ENCODE results near the gene CIB2.
"Not testable (repeated sequence)": the region's sequence is repeated elsewhere in the genome, so short reads cannot be mapped to it uniquely, and the experiment has no call there.

CIB2 gene

DNA sequence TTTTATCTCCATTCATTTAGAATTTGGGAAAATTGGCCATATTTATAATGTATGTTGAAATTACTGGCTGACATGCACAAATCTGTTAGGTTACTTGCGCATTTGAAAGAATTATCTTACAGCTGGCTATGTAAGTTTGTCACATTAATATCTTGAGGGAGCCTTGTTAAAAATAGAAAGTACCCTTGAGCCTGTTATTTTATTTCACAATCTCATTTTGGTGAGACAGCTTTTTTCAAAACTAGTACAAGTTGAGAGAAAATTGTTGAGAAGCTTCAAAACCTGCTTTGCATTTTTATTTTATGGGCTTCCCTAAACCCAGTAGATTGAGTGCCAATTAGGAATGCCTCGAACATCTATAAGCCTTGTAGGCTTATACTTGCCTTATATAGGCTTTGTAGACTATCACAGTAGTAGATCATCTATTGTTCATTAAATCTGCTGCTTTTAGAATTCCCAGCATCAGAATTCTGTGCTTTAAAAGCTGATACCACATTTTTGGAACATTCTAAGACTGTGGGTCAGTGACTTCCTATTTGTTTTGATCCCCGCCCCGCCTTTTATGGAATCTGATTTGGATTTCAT, 24.2 kb upstream of the CIB2 start:
- no peaks in the 10 kb centered on the region for H3K27me3 Mint-ChIP-seq (ENCODE audit: low read depth)
- no peaks in the 10 kb centered on the region for H3K9me3 Mint-ChIP-seq
- H3K4me1 Mint-ChIP-seq, result peaks cover under 1% of the 10 kb centered on the region
- TF ChIP-seq CTCF (IDR thresholded peaks at IDR 0.05; ENCODE audit: unreplicated experiment in 3 of 3), result no peak
- no peak overlapping the region for H3K4me3 Mint-ChIP-seq
- H3K27ac Mint-ChIP-seq, result no peak overlapping the region
- peaks cover 17% of the 10 kb centered on the region for H3K36me3 Mint-ChIP-seq (ENCODE audit: low read depth)

DNA sequence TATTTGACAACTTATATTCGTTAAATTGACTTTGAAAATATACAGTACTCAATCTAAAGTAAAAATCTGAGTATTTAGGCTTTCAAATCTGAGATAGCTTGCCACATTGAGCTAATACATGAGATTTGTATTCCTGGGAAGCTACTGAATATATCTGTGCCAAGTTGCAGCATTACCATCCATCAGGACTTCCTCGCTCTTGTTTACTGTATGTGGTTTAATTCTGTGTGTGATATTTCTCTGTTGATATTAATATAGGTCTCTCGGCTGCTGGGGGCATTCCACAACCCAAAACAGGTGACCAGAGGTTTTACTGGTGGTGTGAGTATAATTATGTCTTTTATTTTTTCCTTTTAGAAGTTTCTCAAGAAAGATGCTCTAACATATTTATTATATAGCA, 23.7 kb upstream of the CIB2 start:
- Mint-ChIP-seq H3K27me3 (ENCODE audit: low read depth) (no peaks in the 10 kb centered on the region), H3K36me3 (ENCODE audit: low read depth) (peaks cover 15% of the 10 kb centered on the region), H3K27ac (no peak overlapping the region), H3K4me3 (no peak overlapping the region), H3K4me1 (peaks cover 5% of the 10 kb centered on the region), H3K9me3 (no peaks in the 10 kb centered on the region)
- no peak for TF ChIP-seq CTCF (IDR thresholded peaks at IDR 0.05; ENCODE audit: unreplicated experiment in 3 of 3)

GRCh38 chr15:78151075-78151474, 19.8 kb upstream of the CIB2 start:
- not testable (repeated sequence) for H3K27me3 Mint-ChIP-seq (ENCODE audit: low read depth); H3K27ac Mint-ChIP-seq; H3K9me3 Mint-ChIP-seq; H3K36me3 Mint-ChIP-seq (ENCODE audit: low read depth)
- H3K4me1 Mint-ChIP-seq, result peaks cover 13% of the 10 kb centered on the region
- H3K4me3 Mint-ChIP-seq, result peak overlapping the region; percentile 86 to 96 (median 92)

DNA sequence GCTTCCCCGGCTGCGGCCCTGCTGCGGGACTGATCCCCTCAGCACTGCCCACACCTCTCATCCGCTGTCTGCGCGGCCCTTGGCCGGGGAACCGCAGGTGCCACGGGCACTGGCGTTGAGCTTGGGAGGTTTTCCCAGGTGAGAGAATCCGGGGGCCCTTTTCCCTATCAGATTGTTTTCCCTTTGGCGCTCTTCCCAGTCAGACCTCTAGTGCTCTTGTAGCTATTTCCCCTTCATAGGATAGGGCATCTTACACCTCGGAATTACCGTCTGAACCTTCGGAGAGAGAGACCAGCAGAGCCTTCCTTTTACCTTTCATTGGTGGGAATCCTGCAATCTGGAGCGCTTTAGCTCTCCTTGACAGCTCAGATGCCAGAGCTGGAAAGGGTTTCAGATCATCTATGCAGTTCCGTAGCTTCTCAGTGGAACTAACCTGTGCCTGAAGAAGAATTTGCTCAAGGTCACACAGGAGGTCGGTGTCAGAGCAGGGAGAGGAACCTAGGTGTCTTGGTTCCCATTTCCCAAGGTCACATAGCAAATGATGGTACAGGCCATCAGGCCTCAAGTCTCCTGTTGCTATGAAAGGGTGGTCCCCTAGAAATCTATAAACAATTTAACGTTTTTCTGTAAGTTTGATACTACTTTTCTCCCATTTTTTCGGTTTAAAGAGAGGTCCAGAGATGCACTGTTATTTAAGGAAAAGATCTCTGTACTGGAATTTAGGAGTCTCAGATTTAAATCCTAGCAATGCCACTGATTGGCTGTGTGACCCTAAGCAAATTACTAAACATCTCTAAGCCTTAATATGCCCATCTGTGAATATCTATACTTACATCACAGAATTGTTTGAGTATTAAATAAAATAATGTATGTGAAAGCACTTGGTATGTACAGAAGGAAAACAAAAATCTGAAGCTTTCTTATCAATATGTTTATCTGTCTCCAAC, 18.8 kb upstream of the CIB2 start:
- Mint-ChIP-seq H3K9me3 (no peaks in the 10 kb centered on the region), H3K36me3 (ENCODE audit: low read depth) (no peaks in the 10 kb centered on the region), H3K4me1 (peaks cover 13% of the 10 kb centered on the region), H3K27me3 (ENCODE audit: low read depth) (no peaks in the 10 kb centered on the region), H3K4me3 (peak overlapping the region; percentile 86 to 96 (median 92)), H3K27ac (peak overlapping the region in 2 of 3 experiments; percentile 62 to 75)
- no peak for TF ChIP-seq CTCF (IDR thresholded peaks at IDR 0.05; ENCODE audit: unreplicated experiment in 3 of 3)

- peak within 1 kb of the TSS; percentile 94 to 96 (median 95) for H3K4me3 Mint-ChIP-seq
- H3K36me3 Mint-ChIP-seq (ENCODE audit: low read depth), result no peaks in the 10 kb centered on the region
- no peaks in the 10 kb centered on the region for H3K9me3 Mint-ChIP-seq
- peak within 1 kb of the TSS; percentile 69 to 87 (median 87) for H3K27ac Mint-ChIP-seq
- no peak for TF ChIP-seq CTCF (IDR thresholded peaks at IDR 0.05; ENCODE audit: unreplicated experiment in 3 of 3)
- no peaks in the 10 kb centered on the region for H3K27me3 Mint-ChIP-seq (ENCODE audit: low read depth)
- peaks cover 13% of the 10 kb centered on the region for H3K4me1 Mint-ChIP-seq
These were observed 18.0 kb upstream of the CIB2 start, which contains the start of gene IDH3A for GRCh38 chr15:78149068-78149804. Gene IDH3A, plus strand, starts transcription at chr15:78149362. Its CDS starts 42 bp downstream, at chr15:78149404.

All from nephron (organoid).